Inferior parietal cortex (tissue), 1 donor: ENCODE results near the gene TNNI3K.

Experiments used
- DNase-seq: peaks from one replicate; pipeline ENCODE4 v3.0.0-alpha.2; 2016; ENCODE audit errors: extremely low spot score

Gene TNNI3K

DNA sequence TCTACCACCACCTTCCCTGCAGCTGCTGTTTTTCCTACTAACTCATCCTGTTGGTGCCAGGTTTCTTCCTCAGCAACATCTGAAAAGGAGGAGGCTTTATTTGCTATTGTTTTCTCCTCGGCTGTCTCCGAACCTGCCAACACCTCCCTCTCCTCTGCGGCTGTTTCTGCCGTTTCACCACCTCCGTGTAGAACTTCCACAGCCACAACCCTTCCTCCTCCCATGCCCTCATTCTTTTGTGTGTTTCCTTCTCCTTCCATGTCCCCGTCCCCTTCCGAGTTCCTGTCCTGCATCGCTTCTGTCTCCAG lies 336.3 kb downstream of the TNNI3K start:
- DNase-seq: peak; percentile 33

DNA sequence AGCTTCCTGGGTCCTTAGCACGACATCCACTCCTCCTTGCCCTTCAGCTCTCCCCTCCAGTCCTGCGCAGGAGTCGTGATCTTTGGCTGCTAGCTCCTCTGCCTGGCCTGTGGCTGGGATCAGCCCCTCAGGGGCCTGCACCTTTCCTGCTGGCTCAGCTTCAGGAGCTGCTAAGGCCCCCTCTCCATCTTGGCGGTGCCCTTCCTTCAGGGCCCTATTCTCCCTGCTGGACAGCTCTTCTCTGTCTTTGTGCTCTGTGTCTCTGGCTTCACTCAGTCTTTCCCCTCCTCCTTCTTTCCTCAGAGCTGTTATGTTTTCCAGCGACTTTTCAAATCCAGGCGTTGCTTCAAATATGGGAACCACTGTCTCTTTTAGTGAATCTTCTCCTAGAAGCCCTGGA lies 336.7 kb downstream of the TNNI3K start:
- DNase-seq: no peak

DNA sequence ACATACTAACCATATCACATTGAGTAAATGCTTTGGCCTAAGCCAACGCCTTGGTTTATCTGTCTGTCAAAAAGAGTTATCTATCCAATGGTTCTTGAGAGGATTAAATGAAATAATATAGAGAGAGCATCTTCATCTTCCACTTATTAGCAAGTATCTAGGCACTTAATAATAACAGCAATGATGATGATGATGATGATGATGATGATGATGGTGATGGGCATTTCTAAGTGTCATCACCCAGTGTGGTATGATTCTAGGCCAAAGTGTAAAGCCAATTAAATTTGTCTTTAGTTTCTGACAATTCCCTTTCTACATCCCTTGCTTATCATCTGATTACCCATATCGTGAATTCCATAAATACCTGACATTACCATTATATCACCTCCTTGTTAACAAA lies 342.9 kb downstream of the TNNI3K start:
- DNase-seq: no peak

DNA sequence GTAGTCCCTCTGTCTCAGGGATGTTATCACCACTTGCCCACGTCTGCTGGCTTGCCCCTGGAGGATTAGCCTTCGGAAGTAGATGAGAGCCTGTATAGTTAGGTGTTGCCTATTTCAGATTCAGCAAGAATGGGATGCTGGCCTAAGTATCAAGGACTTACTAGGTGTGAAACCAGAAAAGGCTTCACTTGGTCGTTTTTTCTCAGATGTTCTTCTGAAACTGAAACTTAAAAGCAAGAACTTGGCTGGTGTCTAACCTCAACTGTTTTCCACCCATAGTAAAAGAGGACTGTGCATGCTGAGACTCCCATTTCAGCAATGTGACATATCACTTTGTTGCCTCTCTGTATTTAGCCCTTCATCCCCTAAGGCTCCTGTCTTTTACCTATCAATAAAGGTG lies 344.2 kb downstream of the TNNI3K start:
- DNase-seq: no peak

DNA sequence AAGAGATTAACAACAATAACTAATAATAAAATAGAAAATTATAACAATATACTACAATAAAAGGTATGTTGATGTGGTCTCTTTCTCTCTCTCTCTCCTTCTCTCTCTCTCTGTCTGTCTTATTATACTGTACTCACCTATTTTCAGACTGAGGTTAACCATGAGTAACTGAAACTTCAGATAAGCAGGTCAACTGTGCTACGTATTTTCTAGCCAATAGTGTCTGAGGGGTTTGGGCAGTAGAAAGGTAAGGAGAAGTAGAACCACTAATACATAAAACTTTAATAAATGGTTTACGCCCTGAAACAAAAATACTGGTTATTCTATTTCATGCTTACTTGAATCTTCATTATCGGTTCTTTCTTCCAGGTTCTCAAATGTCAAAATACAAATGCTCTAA lies 348.2 kb downstream of the TNNI3K start:
- no peak for DNase-seq

DNA sequence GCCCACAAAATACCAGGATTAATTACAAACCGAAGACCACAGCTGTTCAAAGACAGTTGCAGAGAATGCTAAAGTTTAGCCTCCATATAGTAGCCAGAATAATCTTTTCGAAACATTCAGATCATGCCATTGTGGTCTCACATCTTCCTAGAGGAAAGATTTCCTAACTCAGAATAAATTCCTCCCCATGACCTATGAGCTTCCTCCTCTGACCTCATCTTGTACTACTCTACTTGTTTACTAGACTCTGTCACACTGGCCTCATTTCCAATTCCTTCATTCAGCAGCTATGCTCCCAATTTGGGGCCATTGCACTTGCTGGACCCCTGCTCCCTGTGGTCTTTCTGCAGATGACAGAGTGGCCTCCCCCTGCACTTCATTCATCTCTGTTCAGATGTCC lies 349.0 kb downstream of the TNNI3K start:
- no peak for DNase-seq

DNA sequence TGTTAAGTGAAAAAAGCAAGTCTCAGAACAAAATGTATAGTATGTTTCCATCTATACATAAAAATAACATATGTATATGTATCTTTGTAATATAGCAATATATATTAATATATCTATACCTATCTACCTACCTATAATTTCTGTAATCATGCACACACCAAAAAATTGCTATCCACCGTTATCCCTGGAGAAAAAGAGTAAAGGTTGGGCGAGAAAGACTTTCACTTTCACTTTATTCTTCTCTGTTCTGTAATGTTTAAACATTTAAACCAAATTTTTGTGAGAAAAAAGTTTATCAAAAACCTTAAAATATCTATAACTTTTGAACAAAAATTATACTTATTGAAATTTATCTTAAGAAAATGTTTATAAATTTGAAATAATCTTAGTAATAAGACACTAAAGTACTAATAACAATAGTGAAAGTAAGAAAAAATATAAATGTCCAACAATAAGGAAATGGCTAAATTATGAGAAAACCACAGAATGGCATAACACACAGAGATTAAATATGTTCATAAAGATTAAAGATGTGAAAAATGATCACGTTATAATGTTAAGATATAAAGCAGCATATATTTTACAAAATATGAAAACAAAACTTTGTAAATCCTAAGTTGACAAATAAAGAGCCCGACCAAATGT lies 351.2 kb downstream of the TNNI3K start:
- no peak for DNase-seq

DNA sequence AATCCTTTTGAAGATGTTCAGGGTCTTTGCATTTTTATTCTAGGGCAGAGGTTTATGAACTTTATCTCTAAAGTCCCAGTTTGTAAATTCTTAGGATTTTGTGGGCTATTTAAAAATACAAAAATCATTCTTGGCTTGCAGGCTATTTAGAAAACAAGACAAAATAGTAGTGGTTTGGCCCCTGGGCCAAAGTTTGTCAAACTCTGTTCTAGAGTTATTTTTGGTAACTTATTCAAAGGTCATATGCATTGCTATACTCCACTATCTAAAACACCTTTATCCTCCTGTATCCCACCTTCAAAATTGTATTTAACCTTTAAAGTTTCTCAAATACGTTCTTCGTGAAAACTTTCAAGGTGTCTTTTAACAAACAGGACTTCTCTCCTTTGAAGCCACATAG lies 352.7 kb downstream of the TNNI3K start:
- no peak for DNase-seq

DNA sequence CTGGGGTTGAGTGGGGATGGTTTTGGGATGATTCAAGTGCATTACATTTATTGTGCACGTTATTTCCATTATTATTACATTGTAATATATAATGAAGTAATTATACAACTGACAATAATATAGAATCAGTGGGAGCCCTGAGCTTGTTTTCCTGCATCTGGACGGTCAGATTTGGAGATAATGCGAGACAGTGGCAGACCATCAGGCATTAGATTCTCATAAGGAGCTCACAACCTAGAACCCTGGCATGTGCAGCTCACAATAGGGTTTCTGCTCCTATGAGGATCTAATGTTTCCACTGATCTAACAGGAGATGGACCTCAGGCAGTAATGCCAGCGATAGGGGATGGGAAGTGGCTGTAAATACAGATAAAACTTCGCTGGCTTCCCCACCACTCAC lies 355.1 kb downstream of the TNNI3K start:
- no peak for DNase-seq

DNA sequence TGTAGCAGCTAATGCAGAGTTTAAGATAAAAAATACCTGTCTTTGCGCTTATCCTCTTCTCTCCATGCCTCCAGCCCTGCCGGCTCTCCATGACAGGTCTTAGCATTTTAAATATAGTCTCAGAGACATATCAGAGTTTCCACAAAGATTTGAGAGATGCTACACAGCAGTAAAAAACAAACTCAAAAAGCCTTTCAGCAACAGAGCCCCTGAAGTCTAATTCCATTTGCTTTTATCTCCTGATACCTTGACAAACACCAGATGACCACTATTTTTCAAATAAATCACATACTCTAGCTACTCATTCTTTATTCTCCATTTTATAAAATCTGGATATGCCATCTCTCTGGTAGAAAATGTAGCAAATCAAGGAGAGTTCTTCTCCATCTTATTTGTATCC lies 356.8 kb downstream of the TNNI3K start:
- DNase-seq: no peak

DNA sequence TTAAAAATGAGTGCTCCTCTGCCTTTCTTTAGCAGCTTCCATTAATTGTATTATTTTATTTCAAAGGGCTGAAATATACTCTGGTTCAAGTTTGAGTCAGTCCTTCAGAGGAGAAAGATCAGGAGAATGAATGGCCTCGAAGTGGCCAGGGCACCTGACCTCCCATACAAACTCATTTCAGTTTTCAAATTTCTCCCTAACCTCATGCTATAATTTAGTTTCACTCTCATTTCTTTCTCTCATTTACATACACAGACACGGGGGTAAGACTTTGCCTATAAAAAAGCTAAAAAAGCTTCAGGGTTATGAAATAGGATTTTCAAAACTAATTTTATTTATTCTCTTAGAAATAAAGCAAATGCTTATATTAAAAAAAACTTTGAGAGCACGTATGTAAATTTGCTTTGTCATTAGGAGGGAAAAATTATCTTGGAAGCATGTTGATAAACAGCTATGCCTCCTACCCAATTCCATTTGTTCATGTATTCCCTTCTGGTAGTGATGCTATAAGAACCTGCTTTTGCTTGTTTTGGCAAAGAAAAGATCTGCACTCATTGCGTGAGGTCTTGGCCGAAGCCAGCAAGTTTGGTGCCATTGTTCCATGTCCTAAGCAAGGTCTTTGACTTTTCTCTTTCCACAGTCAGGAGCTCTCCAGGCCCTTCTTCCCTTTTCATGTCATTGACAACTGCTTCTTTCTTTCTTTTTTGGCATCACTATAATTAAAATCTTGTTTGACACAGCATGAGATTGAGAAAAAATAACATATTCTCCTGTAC lies 357.6 kb downstream of the TNNI3K start:
- no peak for DNase-seq
